ENCODE results near the gene STAG1.
"Not testable (repeated sequence)": the region's sequence is repeated elsewhere in the genome, so short reads cannot be mapped to it uniquely, and the experiment has no call there.

STAG1 gene

DNA sequence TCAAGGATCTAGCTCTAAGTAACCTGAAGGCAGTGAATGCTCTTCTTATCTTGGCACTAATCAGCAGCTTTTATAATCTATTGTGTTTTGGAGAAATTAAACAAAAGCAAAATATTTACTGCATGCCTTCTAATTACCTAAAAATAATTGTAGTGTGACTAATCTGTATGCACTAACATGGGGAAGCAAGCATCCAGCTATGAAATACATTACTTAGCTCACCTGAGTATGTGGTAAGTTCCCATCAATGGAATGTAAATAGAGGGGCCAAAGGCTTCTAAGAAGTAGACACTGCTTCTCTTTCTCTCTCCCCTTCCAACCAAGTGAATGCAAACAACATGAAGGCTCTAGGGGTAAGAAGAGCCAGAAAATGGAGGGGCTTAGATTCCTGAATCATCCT, 165.6 kb downstream of the STAG1 start:
- DNase-seq (ENCODE audit: low read depth) = no peak

DNA sequence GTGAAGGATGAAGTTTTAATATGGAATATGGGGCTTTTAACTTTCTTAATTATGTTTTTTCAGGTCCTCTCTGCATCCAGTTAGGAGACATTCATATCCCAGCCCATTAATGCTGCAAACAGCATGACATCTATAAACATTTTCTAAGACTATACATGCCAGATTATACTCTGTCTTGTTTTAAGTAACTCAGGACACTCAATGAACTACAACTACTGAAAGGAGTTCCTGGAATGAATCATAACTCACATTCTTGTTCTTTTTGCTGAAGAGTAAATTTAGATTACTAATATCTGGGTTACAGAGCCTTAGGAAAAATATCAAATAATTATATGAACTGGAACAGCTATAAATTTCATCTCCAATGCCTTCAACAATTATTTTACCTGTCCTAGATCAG, 167.4 kb downstream of the STAG1 start:
- DNase-seq (ENCODE audit: low read depth) = no peak

- DNase-seq (ENCODE audit: low read depth) = no peak
Measured at GRCh38 chr3:136583823-136584222, 168.4 kb downstream of the STAG1 start.

DNA sequence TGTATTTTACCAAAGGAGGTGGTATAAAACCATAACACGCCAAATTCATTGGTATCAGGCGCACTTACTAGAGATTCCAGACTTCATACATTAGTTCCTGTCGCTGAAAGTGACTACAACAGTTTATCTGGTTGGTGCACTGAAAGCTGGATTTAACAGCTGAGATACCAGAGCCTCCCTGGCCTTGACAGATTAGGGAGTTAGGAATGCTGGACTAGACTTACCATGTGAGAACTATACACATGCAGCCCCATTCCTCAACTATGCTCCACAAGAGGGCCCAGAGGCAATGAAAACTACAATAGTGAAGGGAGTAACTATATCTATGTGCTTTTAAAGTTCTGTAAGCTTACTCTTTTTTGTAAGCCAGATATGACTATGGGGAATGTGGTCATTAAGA, 174.4 kb downstream of the STAG1 start:
- DNase-seq (ENCODE audit: low read depth) = no peak

- no peak for DNase-seq (ENCODE audit: low read depth)
Measured at GRCh38 chr3:136576279-136577009, 175.7 kb downstream of the STAG1 start.

DNA sequence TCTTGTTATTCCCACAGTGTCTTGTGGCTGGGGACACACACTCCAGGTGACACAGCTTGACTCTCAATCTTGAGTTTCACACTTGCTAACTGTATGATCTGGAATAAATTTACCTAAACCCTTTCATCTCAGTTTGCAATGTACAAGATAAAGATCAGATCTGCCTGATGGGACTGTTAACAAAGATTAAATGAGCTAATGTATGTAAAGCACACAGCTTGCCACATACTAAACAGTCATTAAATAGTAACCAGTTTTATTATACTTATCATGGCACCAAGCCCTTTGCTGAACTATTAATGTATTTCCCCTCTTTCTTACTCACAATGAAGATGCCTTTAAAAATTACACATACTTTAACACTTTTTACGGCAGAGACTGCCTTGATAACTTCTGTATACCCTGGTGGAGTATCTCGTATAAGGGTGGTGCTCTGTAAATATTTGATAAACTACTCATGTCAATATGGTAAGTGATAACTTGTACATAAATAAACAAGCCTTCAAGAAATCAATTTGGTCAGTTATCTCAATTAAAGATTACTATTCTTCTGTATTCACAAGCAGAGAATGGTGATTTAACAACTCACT, 184.5 kb downstream of the STAG1 start:
- DNase-seq (ENCODE audit: low read depth) = no peak

GRCh38 chr3:136564962-136565361, 187.2 kb downstream of the STAG1 start:
- DNase-seq (ENCODE audit: low read depth) = not testable (repeated sequence)

DNA sequence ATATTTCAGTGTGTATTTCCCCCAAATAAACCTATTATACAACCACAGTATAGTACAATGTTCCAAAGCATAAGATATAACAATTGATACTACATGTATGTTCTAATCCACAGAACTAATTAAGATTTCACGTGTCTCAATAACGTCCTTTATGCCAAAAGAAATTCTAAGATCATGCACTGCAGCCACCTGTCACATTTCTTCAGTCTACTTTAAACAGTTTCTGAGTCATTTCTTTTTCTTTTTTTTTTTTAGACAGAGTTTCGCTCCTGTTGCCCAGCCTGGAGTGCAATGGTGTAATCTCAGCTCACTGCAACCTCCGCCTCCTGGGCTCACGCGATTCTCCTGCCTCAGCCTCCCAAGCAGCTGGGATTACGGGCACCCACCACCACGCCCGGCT, 190.2 kb downstream of the STAG1 start:
- DNase-seq (ENCODE audit: low read depth) = no peak

DNA sequence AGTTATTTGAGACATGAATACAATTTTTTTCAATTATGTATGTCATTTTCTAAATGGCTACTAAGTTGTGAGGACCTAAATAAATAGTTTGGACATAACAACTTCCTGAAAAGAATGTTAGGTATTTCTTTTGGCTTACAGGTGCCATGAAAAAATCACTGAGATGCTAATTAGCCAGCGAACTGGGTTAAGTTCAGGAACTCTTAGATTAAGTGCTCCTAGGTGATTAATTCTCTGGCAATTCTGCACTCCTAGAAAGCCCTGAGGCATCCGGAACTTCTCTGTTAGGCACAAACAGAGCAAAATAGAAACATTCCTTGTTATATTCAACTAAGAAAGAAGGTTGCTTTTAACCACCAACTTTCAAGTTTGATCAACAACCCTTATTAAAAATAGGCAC, 192.3 kb downstream of the STAG1 start:
- no peak for DNase-seq (ENCODE audit: low read depth)

DNA sequence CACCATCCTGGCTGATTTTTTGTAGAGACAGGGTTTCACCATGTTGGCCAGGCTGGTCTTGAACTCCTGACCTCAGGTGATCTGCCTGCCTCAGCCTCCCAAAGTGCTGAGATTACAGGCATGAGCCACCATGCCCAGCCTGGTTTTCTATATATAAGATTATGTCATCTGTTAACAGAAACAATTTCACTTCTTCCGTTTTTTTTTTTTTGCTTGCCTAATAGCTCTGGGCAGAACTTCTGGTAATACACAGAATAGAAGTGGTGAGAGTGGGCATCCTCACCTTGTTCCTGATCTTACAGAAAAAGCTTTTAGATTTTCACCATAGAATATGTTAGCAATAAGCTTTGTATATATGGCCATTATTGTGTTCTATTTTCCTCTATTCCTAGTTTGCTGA, 202.7 kb downstream of the STAG1 start:
- not testable (repeated sequence) for DNase-seq (ENCODE audit: low read depth)

- DNase-seq (ENCODE audit: low read depth) = no peak
Measured at GRCh38 chr3:136547293-136547692, 204.9 kb downstream of the STAG1 start.

DNA sequence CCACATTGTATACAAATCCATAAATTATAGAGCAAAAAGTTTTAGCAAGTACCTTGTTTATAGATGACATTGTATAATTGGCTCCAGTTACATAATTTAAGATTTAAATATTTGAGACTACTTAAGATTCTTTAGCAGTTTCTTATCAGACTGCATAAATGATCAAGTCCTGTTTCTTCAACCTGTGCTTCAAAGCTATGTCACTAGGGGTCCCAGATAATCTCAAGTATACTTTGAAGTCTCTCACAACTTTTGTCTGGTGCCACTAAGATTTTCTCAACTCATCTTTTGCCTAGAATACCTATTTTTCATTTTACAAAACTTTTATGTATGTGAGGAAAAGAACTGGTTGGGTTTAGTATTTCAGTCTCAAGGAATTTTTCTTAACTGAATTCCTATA, 205.5 kb downstream of the STAG1 start:
- DNase-seq (ENCODE audit: low read depth) = no peak

GRCh38 chr3:136545664-136546268, 206.4 kb downstream of the STAG1 start:
- no peak for DNase-seq (ENCODE audit: low read depth)

DNA sequence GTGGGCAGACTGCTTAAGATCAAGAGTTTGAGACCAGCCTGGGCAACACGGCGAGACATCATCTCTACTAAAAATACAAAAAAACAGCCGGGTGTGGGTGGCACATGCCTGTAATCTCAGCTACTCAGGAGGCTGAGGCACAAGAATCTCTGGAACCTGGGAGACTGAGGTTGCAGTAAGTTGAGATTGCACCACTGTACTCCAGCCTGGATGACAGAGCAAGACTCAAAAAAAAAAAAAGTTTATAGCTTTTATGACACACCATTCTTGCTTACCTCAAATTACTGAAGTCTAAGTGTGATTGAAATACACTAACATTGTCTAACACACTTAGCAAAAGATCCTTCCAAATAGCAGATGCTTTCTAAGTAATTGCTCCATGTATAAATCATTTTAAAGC, 207.6 kb downstream of the STAG1 start:
- no peak for DNase-seq (ENCODE audit: low read depth)

DNA sequence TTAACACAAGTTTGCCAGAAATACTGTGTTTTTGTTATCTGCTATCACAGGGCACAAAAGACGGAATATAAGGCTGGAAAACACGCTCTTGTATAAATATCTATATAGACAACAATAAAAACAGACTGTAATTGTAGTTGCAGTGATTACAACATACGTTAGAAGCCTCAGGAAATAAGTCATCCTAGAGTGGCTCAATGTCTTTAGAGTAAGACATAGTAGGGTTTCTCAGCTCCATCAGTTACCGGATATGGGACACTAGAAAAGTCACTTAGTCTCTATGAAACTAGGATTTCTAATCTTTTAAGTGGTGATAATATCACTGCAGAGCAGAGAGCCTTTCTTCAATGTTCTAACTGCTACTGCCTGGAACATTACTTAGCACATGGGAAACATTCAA, 208.8 kb downstream of the STAG1 start:
- DNase-seq (ENCODE audit: low read depth) = no peak

DNA sequence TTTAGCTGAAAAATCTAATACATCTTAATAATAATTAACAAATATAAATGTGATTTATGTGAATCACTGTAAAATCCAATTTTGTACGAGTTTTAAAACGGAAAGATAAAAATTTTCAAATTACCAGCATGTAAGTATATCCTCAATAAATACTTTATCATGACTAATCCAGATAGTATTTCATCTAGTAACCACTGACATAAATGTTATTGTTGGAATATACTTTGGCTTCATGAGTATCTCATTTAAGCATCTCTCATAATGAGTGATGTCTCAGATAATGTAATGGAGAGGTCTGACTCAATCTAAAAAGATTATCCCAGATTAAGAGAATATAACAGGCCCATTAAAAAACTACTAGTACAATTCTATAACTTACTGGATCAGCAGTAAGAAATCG, 216.3 kb downstream of the STAG1 start:
- no peak for DNase-seq (ENCODE audit: low read depth)

GRCh38 chr3:136532766-136533165, 219.4 kb downstream of the STAG1 start:
- DNase-seq (ENCODE audit: low read depth) = no peak

- DNase-seq (ENCODE audit: low read depth) = no peak
Measured at GRCh38 chr3:136518102-136518501, 234.1 kb downstream of the STAG1 start.

DNA sequence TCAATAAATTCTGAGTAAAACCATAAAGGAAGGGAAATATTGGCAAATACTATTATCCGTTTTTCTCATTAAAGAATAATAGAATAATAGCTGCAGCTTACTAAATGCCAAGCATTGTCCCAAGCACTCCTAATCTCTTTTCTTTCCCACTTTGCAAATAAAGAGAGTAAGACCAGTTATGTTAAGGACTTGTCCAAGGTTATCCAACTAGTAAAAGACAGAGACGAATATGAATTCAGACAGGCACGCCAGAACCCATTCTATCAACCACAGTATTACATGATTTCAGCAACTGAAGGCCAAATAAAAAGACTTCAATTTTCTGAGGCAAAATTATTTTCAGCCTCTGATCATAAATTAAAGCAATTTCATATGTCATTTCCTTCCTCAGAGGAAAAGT, 235.5 kb downstream of the STAG1 start:
- DNase-seq (ENCODE audit: low read depth) = no peak

- DNase-seq (ENCODE audit: low read depth) = no peak
Measured at GRCh38 chr3:136516095-136516494, 236.1 kb downstream of the STAG1 start.

DNA sequence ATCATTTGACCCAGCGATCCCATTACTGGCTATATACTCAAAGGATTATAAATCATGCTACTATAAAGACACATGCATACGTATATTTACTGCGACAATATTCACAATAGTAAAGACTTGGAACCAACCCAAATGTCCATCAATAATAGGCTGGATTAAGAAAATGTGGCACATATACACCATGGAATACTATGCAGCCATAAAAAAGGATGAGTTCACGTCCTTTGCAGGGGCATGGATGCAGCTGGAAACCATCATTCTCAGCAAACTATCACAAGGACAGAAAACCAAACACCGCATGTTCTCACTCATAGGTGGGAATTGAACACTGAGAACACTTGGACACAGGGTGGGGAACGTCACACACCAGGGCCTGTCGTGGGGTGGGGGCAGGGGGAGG, 237.6 kb downstream of the STAG1 start:
- DNase-seq (ENCODE audit: low read depth) = not testable (repeated sequence)

DNA sequence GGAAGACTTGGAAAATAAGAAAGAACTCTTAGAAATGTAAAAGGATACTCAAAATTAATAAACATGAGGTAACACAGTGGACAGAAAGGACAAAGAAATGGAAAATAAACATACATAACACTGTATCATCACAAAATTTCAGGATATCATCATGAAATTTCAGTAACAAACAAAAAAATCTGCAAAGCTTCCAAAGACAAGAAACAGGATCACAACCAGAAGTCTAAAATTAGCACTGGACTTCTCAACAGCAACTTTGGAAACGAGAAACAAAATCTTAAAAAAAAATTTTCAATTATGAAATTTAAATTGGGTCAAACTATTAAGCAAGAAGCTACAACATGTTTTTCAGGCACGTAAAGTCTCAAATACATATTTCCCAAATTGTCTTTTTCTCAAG, 238.8 kb downstream of the STAG1 start:
- no peak for DNase-seq (ENCODE audit: low read depth)

DNA sequence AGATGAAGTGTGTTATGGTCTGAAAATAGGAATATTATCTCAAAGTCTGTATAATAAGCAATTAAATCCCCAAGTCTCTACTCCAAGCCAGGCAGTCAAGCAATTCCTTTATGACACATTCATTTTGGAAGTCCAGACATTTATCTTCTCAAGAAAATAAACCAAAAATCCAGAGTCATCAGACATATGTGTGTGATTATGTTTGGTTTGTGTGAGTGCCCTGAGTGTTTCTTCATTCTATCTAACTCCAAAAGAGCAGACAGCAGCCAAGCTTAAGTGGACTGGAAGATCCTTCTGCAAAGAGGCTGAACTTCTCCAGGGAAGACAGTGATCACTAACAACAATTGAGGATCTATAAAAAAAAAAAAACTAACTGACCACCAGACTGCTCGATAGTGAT, 239.8 kb downstream of the STAG1 start:
- no peak for DNase-seq (ENCODE audit: low read depth)

DNA sequence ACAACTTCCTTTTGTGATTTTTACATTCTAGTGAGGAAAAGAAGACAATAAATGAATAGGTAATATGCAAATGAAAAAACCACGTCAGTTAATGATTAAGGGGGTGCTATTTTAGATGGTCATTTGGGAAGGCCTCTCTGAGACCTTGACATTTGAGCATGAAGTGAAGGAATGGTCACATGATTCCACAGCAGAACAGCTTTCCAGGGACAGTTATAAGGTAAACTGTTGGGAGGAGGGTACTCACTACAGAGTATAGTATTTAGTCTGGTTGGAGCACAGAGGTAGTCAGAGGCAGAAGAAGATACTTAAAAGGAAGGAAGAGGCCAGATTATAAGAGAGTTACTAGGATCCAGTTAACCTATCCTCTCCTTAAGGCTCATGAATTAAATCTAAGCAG, 246.5 kb downstream of the STAG1 start:
- DNase-seq (ENCODE audit: low read depth) = no peak

Measured in stimulated activated CD4-positive, alpha-beta T cell treated with anti-CD3 and anti-CD28 coated beads, Interleukin-2, amount 100 ng/mL, for 4 hours (primary cell).